Measurements from ENCODE around the gene BRF1. TPM values are rescaled to one million over a fixed set of nuclear protein-coding genes. Genes with fewer than 3 reads are reported as not detected.

The BRF1 gene
- total RNA-seq, 1 donor from 2014 or later = 16.9 TPM

DNA sequence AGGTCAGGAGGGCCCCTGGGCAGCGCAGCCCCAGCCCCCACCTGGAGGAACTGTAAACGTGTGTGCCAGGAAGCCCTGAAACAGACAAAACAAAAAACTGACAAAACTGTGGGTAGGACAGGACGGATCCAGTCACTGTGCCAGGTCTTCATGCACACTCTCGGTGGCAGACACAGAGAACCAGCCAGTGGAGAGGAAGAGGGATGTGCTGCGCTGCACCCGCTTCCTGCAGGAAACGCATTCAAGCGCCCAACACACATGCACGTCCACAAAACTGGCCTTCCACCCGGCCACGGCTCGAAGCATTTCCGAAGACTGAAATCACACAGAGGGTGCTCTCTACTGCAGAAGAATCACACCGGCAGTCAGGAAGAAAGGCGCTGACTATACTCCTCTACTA lies 16.9 kb downstream of the BRF1 start:
- H3K4me3 Mint-ChIP-seq = no peak overlapping the region
- no peak overlapping the region for H3K27ac ChIP-seq
- H4K20me1 ChIP-seq (ENCODE audit: low read depth) = peaks cover 42% of the 10 kb centered on the region
- H3K27ac Mint-ChIP-seq = no peak overlapping the region
- no peak overlapping the region for H2AFZ ChIP-seq (replicated peaks)
- no peaks in the 10 kb centered on the region for H3K9me3 ChIP-seq (ENCODE audit: low read depth)
- no peaks in the 10 kb centered on the region for H3K27me3 Mint-ChIP-seq (ENCODE audit: insufficient read depth, low read depth)
- H3K9me3 Mint-ChIP-seq = no peaks in the 10 kb centered on the region
- H3K27me3 ChIP-seq = no peaks in the 10 kb centered on the region
- no peak overlapping the region for H3K4me3 ChIP-seq
- H3F3A ChIP-seq (ENCODE audit: low read depth) = no peaks in the 10 kb centered on the region
- no peak overlapping the region for H3K4me2 ChIP-seq
- no peak overlapping the region for H3K9ac ChIP-seq
- H3K4me1 Mint-ChIP-seq = peaks cover 18% of the 10 kb centered on the region
- H3K79me2 ChIP-seq (ENCODE audit: low read depth) = peaks cover 17% of the 10 kb centered on the region
- no peaks in the 10 kb centered on the region for H3K36me3 Mint-ChIP-seq
- DNase-seq (ENCODE audit: low spot score) = no peak
- H3K4me1 ChIP-seq = peaks cover 6% of the 10 kb centered on the region
- TF ChIP-seq EZH2phosphoT487 (IDR thresholded peaks at IDR 0.05) = no peak
- TF ChIP-seq EZH2 (IDR thresholded peaks at IDR 0.05) = no peak
- TF ChIP-seq, protein P1, sequence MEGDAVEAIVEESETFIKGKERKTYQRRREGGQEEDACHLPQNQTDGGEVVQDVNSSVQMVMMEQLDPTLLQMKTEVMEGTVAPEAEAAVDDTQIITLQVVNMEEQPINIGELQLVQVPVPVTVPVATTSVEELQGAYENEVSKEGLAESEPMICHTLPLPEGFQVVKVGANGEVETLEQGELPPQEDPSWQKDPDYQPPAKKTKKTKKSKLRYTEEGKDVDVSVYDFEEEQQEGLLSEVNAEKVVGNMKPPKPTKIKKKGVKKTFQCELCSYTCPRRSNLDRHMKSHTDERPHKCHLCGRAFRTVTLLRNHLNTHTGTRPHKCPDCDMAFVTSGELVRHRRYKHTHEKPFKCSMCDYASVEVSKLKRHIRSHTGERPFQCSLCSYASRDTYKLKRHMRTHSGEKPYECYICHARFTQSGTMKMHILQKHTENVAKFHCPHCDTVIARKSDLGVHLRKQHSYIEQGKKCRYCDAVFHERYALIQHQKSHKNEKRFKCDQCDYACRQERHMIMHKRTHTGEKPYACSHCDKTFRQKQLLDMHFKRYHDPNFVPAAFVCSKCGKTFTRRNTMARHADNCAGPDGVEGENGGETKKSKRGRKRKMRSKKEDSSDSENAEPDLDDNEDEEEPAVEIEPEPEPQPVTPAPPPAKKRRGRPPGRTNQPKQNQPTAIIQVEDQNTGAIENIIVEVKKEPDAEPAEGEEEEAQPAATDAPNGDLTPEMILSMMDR (IDR thresholded peaks at IDR 0.05) = no peak
- H3K36me3 ChIP-seq = no peaks in the 10 kb centered on the region

DNA sequence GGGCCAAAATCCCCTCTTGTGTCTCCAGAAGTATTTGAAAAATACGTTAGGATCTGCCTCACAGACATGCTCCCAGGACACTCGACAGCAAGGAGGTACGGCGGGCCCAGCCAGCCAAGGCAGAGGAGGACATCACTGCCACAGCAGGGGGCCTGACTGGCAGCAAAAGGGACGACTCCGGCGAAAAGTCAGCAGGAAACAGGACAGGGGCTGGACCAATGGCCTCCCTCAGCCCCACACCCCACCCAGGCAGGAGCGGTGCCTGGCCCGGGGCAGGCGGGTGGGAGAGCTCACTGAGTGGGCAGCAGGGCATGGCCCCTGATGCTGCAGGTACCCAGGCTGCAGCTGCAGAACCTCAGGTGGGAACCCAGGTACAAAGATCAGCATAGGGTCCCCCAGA lies 17.8 kb downstream of the BRF1 start:
- Histone ChIP-seq H3K36me3 (no peaks in the 10 kb centered on the region), H3K4me3 (no peak overlapping the region), H3K9me3 (ENCODE audit: low read depth) (no peaks in the 10 kb centered on the region), H3K4me1 (peaks cover 6% of the 10 kb centered on the region), H3K9ac (no peak overlapping the region), H3K27me3 (no peaks in the 10 kb centered on the region), H3K79me2 (ENCODE audit: low read depth) (peaks cover 22% of the 10 kb centered on the region), H3F3A (ENCODE audit: low read depth) (no peaks in the 10 kb centered on the region), H3K4me2 (no peak overlapping the region), H4K20me1 (ENCODE audit: low read depth) (peaks cover 41% of the 10 kb centered on the region), H2AFZ (replicated peaks) (no peak overlapping the region), H3K27ac (no peak overlapping the region)
- no peaks in the 10 kb centered on the region for H3K27me3 Mint-ChIP-seq (ENCODE audit: insufficient read depth, low read depth)
- no peak overlapping the region for H3K4me3 Mint-ChIP-seq
- no peaks in the 10 kb centered on the region for H3K36me3 Mint-ChIP-seq
- TF ChIP-seq, protein P1 (IDR thresholded peaks at IDR 0.05) = no peak
- no peak for TF ChIP-seq EZH2phosphoT487 (IDR thresholded peaks at IDR 0.05)
- no peak for TF ChIP-seq EZH2 (IDR thresholded peaks at IDR 0.05)
- no peak overlapping the region for H3K27ac Mint-ChIP-seq
- H3K9me3 Mint-ChIP-seq = no peaks in the 10 kb centered on the region
- H3K4me1 Mint-ChIP-seq = peaks cover 18% of the 10 kb centered on the region
- DNase-seq (ENCODE audit: low spot score) = peak; percentile 57

DNA sequence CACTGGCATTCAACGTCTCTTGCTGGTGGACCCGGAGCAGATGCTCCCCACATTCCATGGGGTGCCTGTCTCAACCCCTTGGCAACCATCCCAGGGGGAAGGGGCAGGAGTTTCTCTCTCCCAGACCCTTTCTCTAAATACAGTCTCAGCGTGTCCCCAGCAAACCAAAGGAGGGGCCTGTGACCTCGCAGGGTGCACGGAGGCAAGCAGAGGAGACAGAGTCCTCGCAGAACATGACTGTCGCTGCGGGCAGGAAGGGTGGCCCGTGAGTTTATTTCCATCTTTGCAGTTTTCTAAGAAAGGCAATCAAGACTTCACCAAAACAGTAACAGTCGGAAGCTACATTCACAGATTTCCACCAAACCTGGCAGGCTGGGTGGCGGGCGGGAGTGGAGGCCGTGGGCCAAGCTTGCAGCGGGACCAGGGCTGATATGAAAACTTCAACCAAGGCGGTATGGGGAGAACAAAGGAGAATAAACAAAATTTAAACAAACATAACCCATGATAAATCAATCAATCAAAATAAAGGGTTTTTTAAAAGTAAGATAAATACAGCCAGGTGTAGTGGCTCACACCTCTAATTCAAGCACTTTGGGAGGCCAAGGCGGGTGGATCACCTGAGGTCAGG lies 18.6 kb downstream of the BRF1 start:
- Histone ChIP-seq H3K9me3 (ENCODE audit: low read depth) (no peaks in the 10 kb centered on the region), H3F3A (ENCODE audit: low read depth) (no peaks in the 10 kb centered on the region), H3K9ac (no peak overlapping the region), H3K27ac (no peak overlapping the region), H3K4me2 (no peak overlapping the region), H2AFZ (replicated peaks) (no peak overlapping the region), H3K4me1 (peaks cover 6% of the 10 kb centered on the region), H3K4me3 (no peak overlapping the region), H3K27me3 (no peaks in the 10 kb centered on the region), H3K36me3 (no peaks in the 10 kb centered on the region), H4K20me1 (ENCODE audit: low read depth) (peaks cover 33% of the 10 kb centered on the region), H3K79me2 (ENCODE audit: low read depth) (peaks cover 19% of the 10 kb centered on the region)
- H3K27ac Mint-ChIP-seq = peak overlapping the region; percentile 67
- TF ChIP-seq, protein P1 (IDR thresholded peaks at IDR 0.05) = no peak
- TF ChIP-seq EZH2 (IDR thresholded peaks at IDR 0.05) (no peak), EZH2phosphoT487 (IDR thresholded peaks at IDR 0.05) (no peak)
- H3K27me3 Mint-ChIP-seq (ENCODE audit: insufficient read depth, low read depth) = no peaks in the 10 kb centered on the region
- no peaks in the 10 kb centered on the region for H3K36me3 Mint-ChIP-seq
- peaks cover 16% of the 10 kb centered on the region for H3K4me1 Mint-ChIP-seq
- no peak overlapping the region for H3K4me3 Mint-ChIP-seq
- H3K9me3 Mint-ChIP-seq = no peaks in the 10 kb centered on the region
- DNase-seq (ENCODE audit: low spot score) = no peak
